K562 (cell line): ENCODE data around the gene ASIC3. TPM values are rescaled to one million over a fixed set of nuclear protein-coding genes. Genes with fewer than 3 reads are reported as not detected.

ENCODE experiments used
- DNMT1 ChIP-seq: fragments of 450-650 bp; IDR thresholded peaks from 2 replicates; pipeline ENCODE4 v1.6.1; 2016; ENCODE audit warnings: antibody characterized with exemption, mild to moderate bottlenecking
- FOXP1 ChIP-seq: sonication (generic); formaldehyde crosslinking; IDR thresholded peaks from 2 replicates; pipeline ENCODE4 v1.8.0; 2022; ENCODE audit warnings: mild to moderate bottlenecking, missing genetic modification reagents
- MTA3 ChIP-seq: fragments of 450-650 bp; formaldehyde crosslinking; IDR thresholded peaks from 2 replicates; pipeline ENCODE4 v1.6.1; 2017; ENCODE audit warnings: mild to moderate bottlenecking, borderline replicate concordance
- NFIC ChIP-seq: fragments of 450-650 bp; IDR thresholded peaks from 2 replicates; pipeline ENCODE4 v1.6.1; 2017; ENCODE audit warnings: mild to moderate bottlenecking, inconsistent platforms
- RB1 ChIP-seq: fragments of 450-650 bp; IDR thresholded peaks from 2 replicates; pipeline ENCODE4 v1.6.1; 2017; ENCODE audit warnings: low read depth, mild to moderate bottlenecking
- RBBP5 ChIP-seq: fragments of 200-600 bp; sonication (generic); IDR thresholded peaks from 2 replicates; pipeline ENCODE4 v1.6.1; 2012; ENCODE audit warnings: borderline replicate concordance, mild to moderate bottlenecking, low read length, control low read depth, inconsistent platforms; ENCODE audit not compliant: insufficient read depth, poor library complexity, severe bottlenecking
- SIN3B ChIP-seq: fragments of 450-650 bp; IDR thresholded peaks from 2 replicates; pipeline ENCODE4 v1.6.1; 2017; ENCODE audit warnings: low read depth, mild to moderate bottlenecking, moderate library complexity
- SMAD4 ChIP-seq: fragments of 250-450 bp; sonication (Bioruptor Pico); conservative IDR thresholded peaks from 2 replicates; pipeline ENCODE4 v1.8.0; 2021; ENCODE audit warnings: inconsistent platforms, mild to moderate bottlenecking, moderate library complexity
- SREBF1 ChIP-seq: fragments of 150-350 bp; IDR thresholded peaks from 2 replicates; pipeline ENCODE4 v1.6.1; 2014; ENCODE audit warnings: antibody characterized with exemption, low read depth, low read length, borderline replicate concordance
- TOE1 ChIP-seq, 2 experiments: fragments of 450-650 bp in 1 of 2; sonication (generic) in 1 of 2; formaldehyde crosslinking in 1 of 2; IDR thresholded peaks; 2 replicates each; pipeline versions ENCODE4 v1.7.1 to v1.8.0; 2016 to 2022; ENCODE audit warnings: borderline replicate concordance in 2 of 2, mild to moderate bottlenecking in 2 of 2, antibody characterized with exemption in 1 of 2, inconsistent platforms in 1 of 2, low read depth in 1 of 2, missing genetic modification reagents in 1 of 2, moderate library complexity in 1 of 2
- TRIM25 ChIP-seq: fragments of 450-650 bp; IDR thresholded peaks from 2 replicates; pipeline ENCODE4 v1.7.0; 2016; ENCODE audit warnings: borderline replicate concordance
- ZNF174 ChIP-seq: fragments of 250-450 bp; sonication (Bioruptor Pico); IDR thresholded peaks from 2 replicates; pipeline ENCODE4 v1.4.0; 2020; ENCODE audit warnings: mild to moderate bottlenecking
- polyA plus RNA-seq, 8 experiments: library from polyadenylated mRNA; depleted of rRNA in 4 of 8; stranded (reverse) in 5 of 8; unstranded in 3 of 8; fragments of >200 nt; fragmentation: Nextera tagmentation in 2 of 8; fragmentation: Illumina TruSeq in 1 of 8; extraction: Ambion mirVana in 2 of 8; extraction: Trizol in 1 of 8; gene quantifications; 2 replicates each; pipeline versions ENCODE4 v1.2.1 to v1.2.3, GENCODE V29; 2011 to 2014; ENCODE audit warnings: inconsistent platforms in 1 of 8, missing spikeins in 1 of 8
- total RNA-seq, 7 experiments: library from RNA; depleted of rRNA in 6 of 7; stranded (reverse); fragments of >200 nt in 6 of 7; fragmentation: Illumina TruSeq in 2 of 7; extraction: Trizol in 2 of 7; gene quantifications; 2 replicates each; pipeline versions ENCODE4 v1.2.1 to v1.2.3, GENCODE V29; 2011 to 2021; ENCODE audit warnings: low replicate concordance in 1 of 7
- TF ChIP-seq, protein P1 (sequence below), 2 experiments: fragments of 450-650 bp; IDR thresholded peaks; 2 replicates each; pipeline ENCODE4 v1.6.1; 2016
- TF ChIP-seq, protein P2 (sequence below), 2 experiments: fragments of 200-800 bp in 1 of 2; sonication (Bioruptor generic) in 1 of 2; sonication (generic) in 1 of 2; formaldehyde crosslinking in 1 of 2; IDR thresholded peaks in 1 of 2; conservative IDR thresholded peaks in 1 of 2; 2 replicates each; pipeline versions ENCODE4 v1.5.0 to v1.6.1; 2016 to 2020; ENCODE audit warnings: missing compliant biosample characterization in 1 of 2, missing genetic modification characterization in 1 of 2, missing genetic modification reagents in 1 of 2
- TF ChIP-seq, protein P3 (sequence below): sonication (generic); formaldehyde crosslinking; IDR thresholded peaks from 2 replicates; pipeline ENCODE4 v1.8.0; 2023; ENCODE audit warnings: mild to moderate bottlenecking, missing genetic modification reagents
- TF ChIP-seq, protein P4 (sequence below): fragments of 450-650 bp; formaldehyde crosslinking; IDR thresholded peaks from 2 replicates; pipeline ENCODE4 v1.4.0; 2022; ENCODE audit warnings: missing genetic modification characterization

ASIC3 gene
- total and polyA plus RNA-seq, 9 of the 15 experiments (the other 6 are each of a cell fraction or from before 2014, with no cell fraction given) = 0.11 to 5.0 (median 0.87) TPM

- TF ChIP-seq, protein P1, sequence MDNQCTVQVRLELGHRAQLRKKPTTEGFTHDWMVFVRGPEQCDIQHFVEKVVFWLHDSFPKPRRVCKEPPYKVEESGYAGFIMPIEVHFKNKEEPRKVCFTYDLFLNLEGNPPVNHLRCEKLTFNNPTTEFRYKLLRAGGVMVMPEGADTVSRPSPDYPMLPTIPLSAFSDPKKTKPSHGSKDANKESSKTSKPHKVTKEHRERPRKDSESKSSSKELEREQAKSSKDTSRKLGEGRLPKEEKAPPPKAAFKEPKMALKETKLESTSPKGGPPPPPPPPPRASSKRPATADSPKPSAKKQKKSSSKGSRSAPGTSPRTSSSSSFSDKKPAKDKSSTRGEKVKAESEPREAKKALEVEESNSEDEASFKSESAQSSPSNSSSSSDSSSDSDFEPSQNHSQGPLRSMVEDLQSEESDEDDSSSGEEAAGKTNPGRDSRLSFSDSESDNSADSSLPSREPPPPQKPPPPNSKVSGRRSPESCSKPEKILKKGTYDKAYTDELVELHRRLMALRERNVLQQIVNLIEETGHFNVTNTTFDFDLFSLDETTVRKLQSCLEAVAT (IDR thresholded peaks at IDR 0.05) = 0 out of 4 replicates have a peak, but pooled peaks of 1 of the 2 experiments have one; percentile 67
- TF ChIP-seq RBBP5 (peak; percentile 82), SIN3B (no peak), RB1 (peak; percentile 14; the same call in 1 of the 2 replicates), TOE1 (IDR thresholded peaks at IDR 0.05; ENCODE audit: borderline replicate concordance) (peak; percentile 60; the same call in 1 of the 2 replicates), TOE1 (CRISPR knock-in tag; IDR thresholded peaks at IDR 0.05; ENCODE audit: borderline replicate concordance, low read depth) (0 out of 2 replicates have a peak, but pooled peaks have one; percentile 21), SMAD4 (CRISPR knock-in tag) (no peak), FOXP1 (CRISPR knock-in tag) (no peak), DNMT1 (no peak), SREBF1 (0 out of 2 replicates have a peak, but pooled peaks have one; percentile 37), NFIC (peak; percentile 5; the same call in 1 of the 2 replicates), TRIM25 (0 out of 2 replicates have a peak, but pooled peaks have one; percentile 75), MTA3 (0 out of 2 replicates have a peak, but pooled peaks have one; percentile 24), ZNF174 (CRISPR knock-in tag) (no peak)
- TF ChIP-seq, protein P2, sequence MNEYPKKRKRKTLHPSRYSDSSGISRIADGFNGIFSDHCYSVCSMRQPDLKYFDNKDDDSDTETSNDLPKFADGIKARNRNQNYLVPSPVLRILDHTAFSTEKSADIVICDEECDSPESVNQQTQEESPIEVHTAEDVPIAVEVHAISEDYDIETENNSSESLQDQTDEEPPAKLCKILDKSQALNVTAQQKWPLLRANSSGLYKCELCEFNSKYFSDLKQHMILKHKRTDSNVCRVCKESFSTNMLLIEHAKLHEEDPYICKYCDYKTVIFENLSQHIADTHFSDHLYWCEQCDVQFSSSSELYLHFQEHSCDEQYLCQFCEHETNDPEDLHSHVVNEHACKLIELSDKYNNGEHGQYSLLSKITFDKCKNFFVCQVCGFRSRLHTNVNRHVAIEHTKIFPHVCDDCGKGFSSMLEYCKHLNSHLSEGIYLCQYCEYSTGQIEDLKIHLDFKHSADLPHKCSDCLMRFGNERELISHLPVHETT (CRISPR knock-in tag; conservative IDR thresholded peaks at IDR 0.05 in 1 of 2, IDR thresholded peaks at IDR 0.05 in 1 of 2) = peak in 1 of 2 experiments; percentile 46; a peak in 2 of 4 replicates
- TF ChIP-seq, protein P3, sequence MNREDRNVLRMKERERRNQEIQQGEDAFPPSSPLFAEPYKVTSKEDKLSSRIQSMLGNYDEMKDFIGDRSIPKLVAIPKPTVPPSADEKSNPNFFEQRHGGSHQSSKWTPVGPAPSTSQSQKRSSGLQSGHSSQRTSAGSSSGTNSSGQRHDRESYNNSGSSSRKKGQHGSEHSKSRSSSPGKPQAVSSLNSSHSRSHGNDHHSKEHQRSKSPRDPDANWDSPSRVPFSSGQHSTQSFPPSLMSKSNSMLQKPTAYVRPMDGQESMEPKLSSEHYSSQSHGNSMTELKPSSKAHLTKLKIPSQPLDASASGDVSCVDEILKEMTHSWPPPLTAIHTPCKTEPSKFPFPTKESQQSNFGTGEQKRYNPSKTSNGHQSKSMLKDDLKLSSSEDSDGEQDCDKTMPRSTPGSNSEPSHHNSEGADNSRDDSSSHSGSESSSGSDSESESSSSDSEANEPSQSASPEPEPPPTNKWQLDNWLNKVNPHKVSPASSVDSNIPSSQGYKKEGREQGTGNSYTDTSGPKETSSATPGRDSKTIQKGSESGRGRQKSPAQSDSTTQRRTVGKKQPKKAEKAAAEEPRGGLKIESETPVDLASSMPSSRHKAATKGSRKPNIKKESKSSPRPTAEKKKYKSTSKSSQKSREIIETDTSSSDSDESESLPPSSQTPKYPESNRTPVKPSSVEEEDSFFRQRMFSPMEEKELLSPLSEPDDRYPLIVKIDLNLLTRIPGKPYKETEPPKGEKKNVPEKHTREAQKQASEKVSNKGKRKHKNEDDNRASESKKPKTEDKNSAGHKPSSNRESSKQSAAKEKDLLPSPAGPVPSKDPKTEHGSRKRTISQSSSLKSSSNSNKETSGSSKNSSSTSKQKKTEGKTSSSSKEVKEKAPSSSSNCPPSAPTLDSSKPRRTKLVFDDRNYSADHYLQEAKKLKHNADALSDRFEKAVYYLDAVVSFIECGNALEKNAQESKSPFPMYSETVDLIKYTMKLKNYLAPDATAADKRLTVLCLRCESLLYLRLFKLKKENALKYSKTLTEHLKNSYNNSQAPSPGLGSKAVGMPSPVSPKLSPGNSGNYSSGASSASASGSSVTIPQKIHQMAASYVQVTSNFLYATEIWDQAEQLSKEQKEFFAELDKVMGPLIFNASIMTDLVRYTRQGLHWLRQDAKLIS = 0 out of 2 replicates have a peak, but pooled peaks have one; percentile 54
- TF ChIP-seq, protein P4, sequence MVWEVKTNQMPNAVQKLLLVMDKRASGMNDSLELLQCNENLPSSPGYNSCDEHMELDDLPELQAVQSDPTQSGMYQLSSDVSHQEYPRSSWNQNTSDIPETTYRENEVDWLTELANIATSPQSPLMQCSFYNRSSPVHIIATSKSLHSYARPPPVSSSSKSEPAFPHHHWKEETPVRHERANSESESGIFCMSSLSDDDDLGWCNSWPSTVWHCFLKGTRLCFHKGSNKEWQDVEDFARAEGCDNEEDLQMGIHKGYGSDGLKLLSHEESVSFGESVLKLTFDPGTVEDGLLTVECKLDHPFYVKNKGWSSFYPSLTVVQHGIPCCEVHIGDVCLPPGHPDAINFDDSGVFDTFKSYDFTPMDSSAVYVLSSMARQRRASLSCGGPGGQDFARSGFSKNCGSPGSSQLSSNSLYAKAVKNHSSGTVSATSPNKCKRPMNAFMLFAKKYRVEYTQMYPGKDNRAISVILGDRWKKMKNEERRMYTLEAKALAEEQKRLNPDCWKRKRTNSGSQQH (CRISPR knock-in tag) = no peak
Measured at GRCh38 chr7:151086802-151087244, 38.5 kb downstream of the ASIC3 start (continued).
